AG08396 (cell line): Measurements from ENCODE around the gene TLE7.

Source experiments
- DNase-seq: peaks from one replicate; pipeline ENCODE4 v3.0.0; 2012; ENCODE audit warnings: low spot score, mixed read lengths

Gene TLE7

GRCh38 chr16:71412270-71413160, 29.3 kb downstream of the TLE7 start:
- DNase-seq = peak; percentile 84

- DNase-seq = no peak
Observed at GRCh38 chr16:71410146-71410545, 31.7 kb downstream of the TLE7 start.

DNA sequence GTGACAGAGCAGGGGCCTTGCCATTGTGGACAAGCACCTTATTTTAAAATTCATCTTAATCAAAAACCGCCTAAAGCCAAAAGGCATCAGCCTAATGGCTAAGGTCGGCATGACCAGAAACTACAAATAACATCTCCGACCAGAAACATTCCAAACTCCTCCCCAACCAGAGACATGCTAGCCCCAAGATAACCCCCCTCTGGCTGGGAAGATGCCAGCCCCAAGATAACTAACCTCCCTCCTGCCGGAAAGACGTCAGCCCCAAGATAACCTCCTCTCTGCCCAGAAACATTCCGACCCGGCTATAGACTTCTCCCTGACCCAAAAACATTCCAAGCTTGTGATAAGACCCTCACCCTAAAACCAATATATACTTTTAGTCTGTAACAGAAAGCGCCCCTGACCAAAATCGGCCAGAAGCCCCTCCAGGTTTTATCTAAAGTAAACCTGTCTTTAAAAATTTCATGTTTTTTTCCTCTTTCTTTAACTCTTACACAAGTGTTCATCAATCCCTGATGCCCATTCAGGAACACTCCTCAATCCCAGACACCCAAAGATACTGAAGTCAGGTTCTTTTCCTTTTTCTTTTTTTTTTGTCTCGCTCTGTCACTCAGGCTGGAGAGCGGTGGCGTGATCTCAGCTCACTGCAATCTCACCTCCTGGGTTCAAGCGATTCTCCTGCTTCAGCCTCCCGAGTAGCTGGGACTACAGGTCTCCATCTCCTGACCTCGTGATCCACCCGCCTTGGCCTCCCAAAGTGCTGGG, 32.7 kb downstream of the TLE7 start:
- DNase-seq = no peak

DNA sequence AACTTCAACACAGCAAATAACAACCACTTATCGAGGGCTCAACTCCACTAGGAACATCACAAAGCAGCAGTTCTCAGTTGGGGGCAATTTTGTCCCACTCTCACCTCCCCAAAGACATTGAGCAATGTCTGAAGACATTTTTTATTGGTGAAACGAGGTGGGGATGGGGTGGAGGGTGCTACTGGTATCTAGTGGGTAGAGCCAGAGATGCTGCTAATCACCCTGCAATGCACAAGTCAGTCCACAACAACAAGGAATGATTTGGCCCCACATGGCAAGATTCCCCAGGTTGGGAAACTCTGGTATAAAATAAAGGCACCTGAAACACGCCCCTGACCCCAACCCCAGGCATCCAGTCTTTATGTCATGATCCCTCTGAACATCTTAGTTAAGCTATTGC, 33.3 kb downstream of the TLE7 start:
- DNase-seq = no peak

DNA sequence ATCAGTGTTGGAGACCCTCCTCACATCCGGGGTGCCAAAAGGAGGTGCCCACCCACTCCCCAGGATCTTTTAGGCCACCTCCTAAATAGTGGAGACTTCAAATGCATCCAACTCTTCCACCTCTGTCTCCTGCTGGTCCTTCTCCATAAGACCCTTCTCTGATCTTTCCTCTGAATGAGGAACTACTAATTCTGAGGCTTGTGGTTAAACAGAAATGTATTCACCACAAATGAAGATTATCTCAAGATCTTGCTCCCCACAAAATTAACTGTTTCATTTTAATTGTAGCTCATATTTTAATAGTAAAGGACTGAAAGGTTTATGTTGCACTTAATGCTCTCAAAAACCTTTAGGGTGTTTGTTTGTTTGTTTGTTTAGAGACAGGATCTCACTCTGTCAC, 34.1 kb downstream of the TLE7 start:
- DNase-seq = no peak

DNA sequence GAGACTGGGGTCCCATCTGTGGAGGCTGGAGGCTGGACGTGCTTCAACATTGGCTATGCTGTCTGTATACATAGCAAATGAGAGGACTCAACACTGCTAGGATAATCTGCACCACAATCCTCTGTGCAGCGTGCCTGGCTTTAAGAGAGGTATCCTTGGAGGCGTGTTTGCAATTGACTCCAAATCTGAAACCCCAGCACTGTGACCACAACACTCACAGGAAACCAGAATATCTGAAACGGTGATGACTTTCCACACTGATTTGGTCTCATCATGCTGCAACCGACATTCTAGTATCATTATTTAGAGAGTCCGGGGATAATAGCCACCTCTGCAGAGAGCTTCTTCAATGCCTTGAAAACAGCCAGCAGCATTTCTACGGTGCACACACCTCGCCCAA, 35.1 kb downstream of the TLE7 start:
- DNase-seq = no peak

DNA sequence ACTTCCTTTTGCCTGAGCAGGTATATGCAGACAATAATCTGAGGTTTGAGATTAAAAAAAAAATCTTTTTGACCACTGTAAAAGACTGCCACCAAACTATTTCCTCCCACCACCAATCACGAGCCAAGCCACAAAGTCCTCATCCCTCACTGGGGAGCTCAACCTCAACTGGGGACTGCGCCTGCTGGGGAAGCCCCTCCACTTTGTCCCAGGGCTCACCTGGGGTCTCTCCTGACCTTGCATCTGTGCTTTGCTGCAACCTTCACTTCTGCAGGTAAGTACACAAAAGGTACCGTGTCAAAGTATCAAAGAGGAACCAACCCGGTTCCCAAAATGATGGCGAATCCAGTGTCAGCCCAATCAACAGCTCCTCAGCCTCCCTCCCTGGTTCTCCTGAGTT, 35.5 kb downstream of the TLE7 start:
- DNase-seq = no peak

DNA sequence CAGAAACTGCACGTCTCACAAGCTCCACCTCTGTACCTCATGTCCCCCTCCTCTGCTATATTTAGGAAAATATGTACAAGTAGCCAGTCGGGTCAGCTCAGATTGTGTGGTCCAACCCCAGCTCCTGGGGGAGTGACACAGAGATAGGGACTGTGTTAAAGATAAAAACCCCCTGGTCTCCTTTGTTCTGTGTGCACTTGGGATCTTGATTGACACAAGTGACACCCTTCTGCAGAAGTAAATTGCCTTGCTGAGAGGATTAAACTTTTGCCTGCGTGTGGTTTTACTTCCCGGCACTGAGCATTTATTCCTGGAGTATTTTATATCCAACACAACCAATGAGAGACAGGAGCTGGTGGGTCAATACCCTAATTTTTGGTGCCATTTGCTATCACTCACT, 37.5 kb downstream of the TLE7 start:
- DNase-seq = no peak

GRCh38 chr16:71402674-71403073, 39.2 kb downstream of the TLE7 start:
- no peak for DNase-seq

GRCh38 chr16:71402007-71402406, 39.8 kb downstream of the TLE7 start:
- no peak for DNase-seq

DNA sequence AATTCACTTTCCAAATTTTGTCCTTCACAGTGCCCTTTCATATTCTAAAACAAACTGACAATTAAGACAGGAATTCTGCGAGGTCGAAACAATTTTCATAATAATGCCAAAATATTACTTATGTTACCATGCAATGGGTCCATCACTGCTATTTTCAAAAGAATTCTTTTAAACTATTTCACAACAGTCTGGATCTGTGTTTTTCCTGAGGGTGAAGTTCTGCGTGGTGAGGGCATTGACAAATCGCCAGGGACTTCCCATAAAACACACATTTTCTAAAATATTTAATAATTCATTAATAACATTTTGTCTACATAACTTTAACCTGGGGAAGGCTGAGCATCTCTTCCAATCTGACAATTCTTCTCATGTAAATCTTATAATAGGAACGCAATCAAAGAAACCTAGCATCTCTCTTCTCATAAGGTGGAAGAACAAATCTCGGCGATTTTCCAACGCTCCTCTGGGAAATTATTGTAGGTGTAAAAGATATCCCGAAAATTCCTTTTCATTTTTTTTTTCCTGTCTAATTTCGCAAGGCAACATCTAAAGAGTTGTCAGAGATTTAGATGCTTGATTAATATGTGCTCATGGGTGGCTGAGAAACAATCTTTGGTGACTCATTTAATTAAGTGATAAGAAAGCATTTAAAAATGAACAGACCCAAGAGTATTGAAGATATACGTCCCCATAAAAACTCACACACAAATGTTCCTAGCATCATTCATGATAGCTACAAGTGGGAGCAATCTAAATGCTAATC, 41.9 kb downstream of the TLE7 start:
- DNase-seq = no peak

- no peak for DNase-seq
Observed at GRCh38 chr16:71396594-71396993, 45.3 kb downstream of the TLE7 start.

GRCh38 chr16:71389330-71389729, 52.5 kb downstream of the TLE7 start:
- no peak for DNase-seq

- no peak for DNase-seq
Observed at GRCh38 chr16:71387045-71387871, 54.6 kb downstream of the TLE7 start.

- no peak for DNase-seq
Observed at GRCh38 chr16:71384073-71384724, 57.7 kb downstream of the TLE7 start.

- no peak for DNase-seq
Observed at GRCh38 chr16:71383054-71383773, 58.6 kb downstream of the TLE7 start.

GRCh38 chr16:71380831-71381230, 61.0 kb downstream of the TLE7 start:
- DNase-seq = no peak
